Measurements from ENCODE around the gene HNRNPM. TPM values are rescaled to one million over a fixed set of nuclear protein-coding genes. Genes with fewer than 3 reads are reported as not detected.

The HNRNPM gene
- total RNA-seq, 5 donors from 2014 or later (not counting 1 experiment from before 2014, with no cell fraction given): 200 to 272 (median 213) TPM

GRCh38 chr19:8503510-8503909 is 58.7 kb downstream of the HNRNPM start:
- H3K4me3 Mint-ChIP-seq: no peak overlapping the region
- no peak for DNase-seq
- 93% methylated on average over 5 of the region's 7 CpGs for WGBS (ENCODE audit: insufficient coverage)
- H3K4me3 ChIP-seq (ENCODE audit: control insufficient read depth in 1 of 2, extremely low read depth in 1 of 2, low read length in 1 of 2): no peak overlapping the region
- H3K27me3 Mint-ChIP-seq: no peaks in the 10 kb centered on the region
- no peaks in the 10 kb centered on the region for H3K9me3 Mint-ChIP-seq
- peaks cover 22 to 46% of the 10 kb centered on the region in 2 experiments for H3K4me1 ChIP-seq (ENCODE audit: control insufficient read depth in 1 of 2, extremely low read depth in 1 of 2, insufficient read depth in 2 of 2, low read length in 2 of 2)
- H3K27me3 ChIP-seq (replicated peaks in 1 of 2; ENCODE audit: control insufficient read depth in 2 of 2, extremely low read depth in 1 of 2, insufficient read depth in 2 of 2, low read length in 1 of 2): no peaks in the 10 kb centered on the region
- H3K36me3 ChIP-seq (ENCODE audit: control insufficient read depth in 2 of 2, extremely low read depth in 1 of 2, insufficient read depth in 1 of 2, low read length in 1 of 2): no peaks in the 10 kb centered on the region
- no peak for ATAC-seq (replicated peaks in 1 of 4)
- H3K9me3 ChIP-seq: no peaks in the 10 kb centered on the region
- no peak overlapping the region for H3K27ac ChIP-seq (ENCODE audit: low read length)
- H3K27ac Mint-ChIP-seq: no peak overlapping the region
- H3K4me1 Mint-ChIP-seq: peaks cover 24 to 28% (median 26%) of the 10 kb centered on the region in 3 donors
- ChIA-PET CTCF (no interaction called here), POLR2A (no interaction called here)
- no peaks in the 10 kb centered on the region for H3K36me3 Mint-ChIP-seq

GRCh38 chr19:8504171-8504570 is 59.4 kb downstream of the HNRNPM start:
- H3K9me3 ChIP-seq: no peaks in the 10 kb centered on the region
- H3K4me1 Mint-ChIP-seq: peaks cover 24 to 28% (median 26%) of the 10 kb centered on the region in 3 donors
- DNase-seq: no peak
- no peak for ATAC-seq (replicated peaks in 1 of 4)
- ChIA-PET CTCF (no interaction called here), POLR2A (no interaction called here)
- no peaks in the 10 kb centered on the region for H3K36me3 Mint-ChIP-seq
- no peaks in the 10 kb centered on the region for H3K27me3 ChIP-seq (replicated peaks in 1 of 2; ENCODE audit: control insufficient read depth in 2 of 2, extremely low read depth in 1 of 2, insufficient read depth in 2 of 2, low read length in 1 of 2)
- H3K9me3 Mint-ChIP-seq: no peaks in the 10 kb centered on the region
- peaks cover 22 to 46% of the 10 kb centered on the region in 2 experiments for H3K4me1 ChIP-seq (ENCODE audit: control insufficient read depth in 1 of 2, extremely low read depth in 1 of 2, insufficient read depth in 2 of 2, low read length in 2 of 2)
- WGBS (ENCODE audit: insufficient coverage): 56% methylated on average over 2 of the region's 7 CpGs
- H3K4me3 Mint-ChIP-seq: peak overlapping the region in 2 of 3 donors; percentile 23 to 53
- H3K27ac ChIP-seq (ENCODE audit: low read length): no peak overlapping the region
- no peak overlapping the region for H3K4me3 ChIP-seq (ENCODE audit: control insufficient read depth in 1 of 2, extremely low read depth in 1 of 2, low read length in 1 of 2)
- H3K27me3 Mint-ChIP-seq: no peaks in the 10 kb centered on the region
- H3K27ac Mint-ChIP-seq: peak overlapping the region in 1 of 2 donors; percentile 44
- H3K36me3 ChIP-seq (ENCODE audit: control insufficient read depth in 2 of 2, extremely low read depth in 1 of 2, insufficient read depth in 1 of 2, low read length in 1 of 2): no peaks in the 10 kb centered on the region

GRCh38 chr19:8504919-8505318 is 60.1 kb downstream of the HNRNPM start:
- Mint-ChIP-seq H3K4me1 (peaks cover 24 to 28% (median 24%) of the 10 kb centered on the region in 3 donors), H3K36me3 (no peaks in the 10 kb centered on the region), H3K9me3 (no peaks in the 10 kb centered on the region), H3K27me3 (no peaks in the 10 kb centered on the region), H3K27ac (no peak overlapping the region), H3K4me3 (peak overlapping the region; percentile 39 to 92 (median 55))
- ATAC-seq (replicated peaks in 1 of 4) (no peak), DNase-seq (no peak)
- CTCF ChIA-PET: interaction anchor here (0.7 to 0.9 kb wide), 2 partner anchors 10 to 152 kb away, joined by 4 to 6 read pairs; no protein-coding TSS in a partner anchor
- Histone ChIP-seq H3K27ac (ENCODE audit: low read length) (no peak overlapping the region), H3K4me1 (ENCODE audit: control insufficient read depth in 1 of 2, extremely low read depth in 1 of 2, insufficient read depth in 2 of 2, low read length in 2 of 2) (peaks cover 20 to 46% of the 10 kb centered on the region in 2 experiments), H3K4me3 (ENCODE audit: control insufficient read depth in 1 of 2, extremely low read depth in 1 of 2, low read length in 1 of 2) (no peak overlapping the region), H3K9me3 (no peaks in the 10 kb centered on the region), H3K27me3 (replicated peaks in 1 of 2; ENCODE audit: control insufficient read depth in 2 of 2, extremely low read depth in 1 of 2, insufficient read depth in 2 of 2, low read length in 1 of 2) (no peaks in the 10 kb centered on the region), H3K36me3 (ENCODE audit: control insufficient read depth in 2 of 2, extremely low read depth in 1 of 2, insufficient read depth in 1 of 2, low read length in 1 of 2) (no peaks in the 10 kb centered on the region)
- POLR2A ChIA-PET: no interaction called here
- WGBS (ENCODE audit: insufficient coverage): 92% methylated on average over 6 of the region's 6 CpGs

GRCh38 chr19:8505680-8506401 is 61.1 kb downstream of the HNRNPM start:
- Mint-ChIP-seq H3K36me3 (no peaks in the 10 kb centered on the region), H3K27ac (peak overlapping the region; percentile 90 to 94), H3K4me1 (peaks cover 15 to 22% (median 18%) of the 10 kb centered on the region in 3 donors), H3K4me3 (peak overlapping the region; percentile 86 to 92 (median 88)), H3K27me3 (no peaks in the 10 kb centered on the region), H3K9me3 (no peaks in the 10 kb centered on the region)
- peaks cover 18 to 41% of the 10 kb centered on the region in 2 experiments for H3K4me1 ChIP-seq (ENCODE audit: control insufficient read depth in 1 of 2, extremely low read depth in 1 of 2, insufficient read depth in 2 of 2, low read length in 2 of 2)
- ChIA-PET POLR2A (interaction anchor here in 1 of 2 donors (0.7 to 1.0 kb wide), 2 partner anchors 18 to 98 kb away, joined by 3 read pairs; no protein-coding TSS in a partner anchor), CTCF (interaction anchor here (0.6 to 1.2 kb wide), 6 partner anchors 11 to 152 kb away, joined by 3 to 6 read pairs (median 4); partner anchors contain the start of gene MYO1F (in 1 of the 2))
- H3K4me3 ChIP-seq (ENCODE audit: control insufficient read depth in 1 of 2, extremely low read depth in 1 of 2, low read length in 1 of 2): peak overlapping the region; percentile 61 to 66
- WGBS (ENCODE audit: insufficient coverage): 0% methylated on average over 39 of the region's 56 CpGs
- no peaks in the 10 kb centered on the region for H3K27me3 ChIP-seq (replicated peaks in 1 of 2; ENCODE audit: control insufficient read depth in 2 of 2, extremely low read depth in 1 of 2, insufficient read depth in 2 of 2, low read length in 1 of 2)
- peaks cover 0 to 5% of the 10 kb centered on the region in 2 donors for H3K36me3 ChIP-seq (ENCODE audit: control insufficient read depth in 2 of 2, extremely low read depth in 1 of 2, insufficient read depth in 1 of 2, low read length in 1 of 2)
- DNase-seq (peak in 30 of 35 experiments; percentile 23 to 77 (median 48)), ATAC-seq (replicated peaks in 1 of 4) (peak; percentile 81 to 86 (median 84))
- H3K9me3 ChIP-seq: no peaks in the 10 kb centered on the region
- peak overlapping the region; percentile 28 for H3K27ac ChIP-seq (ENCODE audit: low read length)

GRCh38 chr19:8506402-8506957 is 61.7 kb downstream of the HNRNPM start:
- H3K27me3 Mint-ChIP-seq: no peaks in the 10 kb centered on the region
- peaks cover 11 to 22% (median 16%) of the 10 kb centered on the region in 3 donors for H3K4me1 Mint-ChIP-seq
- Histone ChIP-seq H3K4me3 (ENCODE audit: control insufficient read depth in 1 of 2, extremely low read depth in 1 of 2, low read length in 1 of 2) (peak overlapping the region; percentile 61 to 66), H3K27ac (ENCODE audit: low read length) (peak overlapping the region; percentile 28), H3K36me3 (ENCODE audit: control insufficient read depth in 2 of 2, extremely low read depth in 1 of 2, insufficient read depth in 1 of 2, low read length in 1 of 2) (peaks cover 6 to 11% of the 10 kb centered on the region in 2 donors), H3K9me3 (no peaks in the 10 kb centered on the region), H3K27me3 (replicated peaks in 1 of 2; ENCODE audit: control insufficient read depth in 2 of 2, extremely low read depth in 1 of 2, insufficient read depth in 2 of 2, low read length in 1 of 2) (no peaks in the 10 kb centered on the region), H3K4me1 (ENCODE audit: control insufficient read depth in 1 of 2, extremely low read depth in 1 of 2, insufficient read depth in 2 of 2, low read length in 2 of 2) (peaks cover 18 to 45% of the 10 kb centered on the region in 2 experiments)
- DNase-seq: no peak
- CTCF ChIA-PET: interaction anchor here in 1 of 2 donors (0.7 to 1.2 kb wide), 2 partner anchors 17 to 71 kb away, joined by 3 read pairs; partner anchors contain the start of gene MYO1F
- POLR2A ChIA-PET: interaction anchor here in 1 of 2 donors (1.0 kb wide), 1 partner anchor 19 kb away, joined by 3 read pairs; no protein-coding TSS in a partner anchor
- peak overlapping the region; percentile 84 to 88 for H3K27ac Mint-ChIP-seq
- H3K4me3 Mint-ChIP-seq: peak overlapping the region; percentile 86 to 92 (median 88)
- no peaks in the 10 kb centered on the region for H3K36me3 Mint-ChIP-seq
- no peaks in the 10 kb centered on the region for H3K9me3 Mint-ChIP-seq
- no peak for ATAC-seq (replicated peaks in 1 of 4)
- 57% methylated on average over 15 of the region's 18 CpGs for WGBS (ENCODE audit: insufficient coverage)

GRCh38 chr19:8510589-8511115 is 65.9 kb downstream of the HNRNPM start:
- ATAC-seq (replicated peaks in 1 of 4): no peak
- 100% methylated on average over 18 of the region's 52 CpGs for WGBS (ENCODE audit: insufficient coverage)
- Mint-ChIP-seq H3K9me3 (no peaks in the 10 kb centered on the region), H3K4me1 (peaks cover 30 to 38% (median 33%) of the 10 kb centered on the region in 3 donors), H3K27ac (no peak overlapping the region), H3K27me3 (no peaks in the 10 kb centered on the region), H3K36me3 (no peaks in the 10 kb centered on the region), H3K4me3 (no peak overlapping the region)
- Histone ChIP-seq H3K27me3 (replicated peaks in 1 of 2; ENCODE audit: control insufficient read depth in 2 of 2, extremely low read depth in 1 of 2, insufficient read depth in 2 of 2, low read length in 1 of 2) (no peaks in the 10 kb centered on the region), H3K4me3 (ENCODE audit: control insufficient read depth in 1 of 2, extremely low read depth in 1 of 2, low read length in 1 of 2) (no peak overlapping the region), H3K9me3 (no peaks in the 10 kb centered on the region), H3K4me1 (ENCODE audit: control insufficient read depth in 1 of 2, extremely low read depth in 1 of 2, insufficient read depth in 2 of 2, low read length in 2 of 2) (peaks cover 24 to 51% of the 10 kb centered on the region in 2 experiments), H3K27ac (ENCODE audit: low read length) (no peak overlapping the region), H3K36me3 (ENCODE audit: control insufficient read depth in 2 of 2, extremely low read depth in 1 of 2, insufficient read depth in 1 of 2, low read length in 1 of 2) (peaks cover 6 to 14% of the 10 kb centered on the region in 2 donors)
- ChIA-PET POLR2A (no interaction called here), CTCF (no interaction called here)
- DNase-seq: no peak
